ENCODE data around the gene KCNIP3.
A peak's percentile ranks its signal among the peaks of the same experiment; 100 is the strongest.
"Not testable (repeated sequence)": the region's sequence is repeated elsewhere in the genome, so short reads cannot be mapped to it uniquely, and the experiment has no call there.

KCNIP3 gene

DNA sequence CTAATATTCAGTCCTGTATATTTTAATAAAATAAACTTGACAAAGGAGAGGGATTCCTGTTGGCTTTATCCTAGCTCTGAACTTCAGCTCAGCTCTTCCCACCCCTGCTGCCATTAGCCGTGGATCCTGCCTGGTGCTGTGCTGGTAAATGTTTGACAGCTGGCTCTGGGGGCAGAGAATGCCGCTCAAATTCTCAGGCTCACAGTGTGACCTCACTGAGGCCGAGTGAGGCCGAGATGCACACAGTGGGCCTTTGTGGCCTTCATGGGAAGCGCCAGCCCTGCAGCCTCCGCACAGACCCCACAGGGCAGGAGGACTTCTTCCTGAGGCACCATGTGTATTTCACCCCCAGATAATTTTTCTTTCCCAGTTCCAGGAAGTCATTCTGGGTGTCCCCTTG is 88.9 kb downstream of the KCNIP3 start:
- no peak for DNase-seq (ENCODE audit: low read depth)

- no peak for DNase-seq (ENCODE audit: low read depth)
Observed at GRCh38 chr2:95387358-95387757, 90.2 kb downstream of the KCNIP3 start.

DNA sequence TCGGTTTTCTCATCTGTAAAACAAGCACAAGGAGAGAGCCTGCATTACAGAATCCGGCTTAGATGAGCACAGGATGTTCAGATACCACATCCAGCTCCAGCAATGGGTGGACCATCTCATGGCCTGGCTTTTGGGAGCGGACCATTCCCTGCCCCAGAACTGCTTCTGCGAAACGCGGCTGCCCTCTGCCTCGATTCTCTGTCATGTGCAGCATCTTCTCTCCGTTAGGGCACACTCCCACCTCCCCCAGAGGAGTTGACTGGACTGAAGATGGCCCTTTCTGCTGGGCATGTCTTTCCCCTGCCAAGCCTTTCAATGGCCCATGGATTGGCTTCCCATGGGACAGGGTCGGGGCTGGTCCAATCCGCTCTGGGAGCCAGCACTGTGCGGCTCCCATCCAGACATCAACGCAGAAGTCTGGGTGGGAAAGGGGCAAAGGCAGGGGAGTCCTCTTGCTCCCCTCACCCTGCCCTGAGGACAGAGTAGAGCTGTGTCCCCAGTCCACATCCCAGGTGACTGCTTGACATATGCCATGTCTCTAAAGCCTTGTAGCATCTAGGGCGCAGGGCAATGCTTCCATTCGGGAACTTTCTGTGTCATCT is 91.0 kb downstream of the KCNIP3 start:
- no peak for DNase-seq (ENCODE audit: low read depth)

DNA sequence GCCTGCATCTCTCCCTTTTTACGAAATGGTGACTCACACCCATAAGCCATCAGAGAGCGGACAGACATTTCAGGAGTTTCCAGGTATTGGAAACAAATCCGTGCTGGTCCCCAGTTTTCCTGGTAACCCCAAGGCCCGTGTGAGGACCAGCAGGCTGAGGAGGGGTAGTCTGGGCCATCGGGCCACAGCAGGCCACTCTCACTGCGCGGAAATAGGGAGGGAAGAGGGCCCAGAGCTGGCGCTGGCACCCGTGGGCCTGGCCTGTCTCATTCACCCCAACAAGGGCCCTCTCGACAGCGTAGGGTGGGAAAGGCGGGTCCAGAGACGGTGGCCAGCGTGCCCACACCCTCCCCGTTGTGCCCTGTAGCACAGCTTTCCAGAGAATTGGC is 91.7 kb downstream of the KCNIP3 start:
- DNase-seq (ENCODE audit: low read depth) = no peak

DNA sequence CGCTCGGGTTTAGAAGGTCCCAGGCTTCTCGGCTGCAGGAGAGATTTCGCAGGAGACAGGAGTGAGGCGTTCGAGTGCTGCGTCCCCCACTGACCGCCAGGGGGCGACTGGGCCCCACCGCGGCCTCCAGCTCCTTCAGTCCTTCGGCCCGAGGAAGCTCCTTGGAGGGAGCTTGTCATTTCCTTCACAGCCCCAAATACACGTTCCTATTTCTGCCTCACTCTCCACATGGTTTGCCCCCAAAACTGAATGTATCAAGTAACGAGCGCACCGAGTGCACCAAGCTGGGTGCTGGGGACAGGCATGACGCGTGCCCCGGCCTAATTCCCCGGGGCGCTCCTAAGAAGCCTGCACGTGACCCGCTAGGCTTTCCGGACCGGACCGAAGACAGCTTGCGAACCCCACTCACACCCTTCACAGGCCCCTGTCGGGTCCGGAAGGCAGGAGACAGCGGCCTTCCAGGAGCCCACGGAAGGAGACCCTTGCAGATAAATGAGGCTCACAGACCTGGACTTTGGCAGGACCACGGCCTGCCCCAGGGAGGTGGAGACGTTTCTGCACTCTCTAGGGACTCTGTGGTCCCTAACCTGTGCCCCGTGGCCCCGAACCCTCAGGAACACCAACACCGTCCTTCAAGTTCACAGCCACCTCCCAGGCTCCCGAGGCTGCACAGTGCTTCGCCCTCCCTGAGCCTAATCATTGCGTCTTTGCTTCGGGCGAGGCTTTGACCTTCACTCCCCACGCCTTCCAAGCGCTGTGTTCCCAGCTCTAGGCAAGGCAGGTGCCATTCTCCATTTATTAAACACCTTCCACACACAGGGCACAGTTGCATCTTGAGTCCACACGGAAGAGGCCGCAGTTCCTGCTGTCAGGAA is 92.3 kb downstream of the KCNIP3 start:
- DNase-seq (ENCODE audit: low read depth) = peak; percentile 43

DNA sequence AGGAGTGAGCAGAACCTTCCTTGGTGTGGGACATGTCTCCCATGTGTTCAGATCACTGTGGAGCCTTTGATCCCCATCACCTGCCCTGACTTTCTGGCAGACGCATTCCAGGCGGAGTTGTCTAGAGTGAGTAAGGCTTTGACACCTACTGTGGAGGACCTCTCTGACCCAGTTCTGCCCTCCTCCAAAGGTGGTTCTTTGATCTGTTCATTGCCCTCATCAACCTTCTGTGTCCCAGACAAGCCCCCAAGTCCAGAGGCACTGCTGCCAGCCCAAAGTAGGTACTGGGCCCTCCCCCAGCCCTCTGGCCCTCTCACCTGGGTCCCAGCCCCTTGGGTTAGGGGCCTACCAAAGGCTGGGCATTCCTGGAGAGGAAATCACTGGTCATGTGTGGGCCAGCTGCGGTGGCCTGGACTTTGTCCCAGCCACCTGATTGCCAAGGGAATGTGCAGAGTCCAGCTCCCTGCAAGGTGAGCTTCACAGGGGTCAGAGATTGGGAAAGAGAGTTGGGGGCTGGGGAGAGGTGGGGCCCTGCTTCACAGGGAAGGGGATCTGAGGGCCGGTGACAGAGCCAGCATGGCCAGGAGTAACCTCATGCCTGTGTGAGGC is 93.2 kb downstream of the KCNIP3 start:
- DNase-seq (ENCODE audit: low read depth) = no peak

DNA sequence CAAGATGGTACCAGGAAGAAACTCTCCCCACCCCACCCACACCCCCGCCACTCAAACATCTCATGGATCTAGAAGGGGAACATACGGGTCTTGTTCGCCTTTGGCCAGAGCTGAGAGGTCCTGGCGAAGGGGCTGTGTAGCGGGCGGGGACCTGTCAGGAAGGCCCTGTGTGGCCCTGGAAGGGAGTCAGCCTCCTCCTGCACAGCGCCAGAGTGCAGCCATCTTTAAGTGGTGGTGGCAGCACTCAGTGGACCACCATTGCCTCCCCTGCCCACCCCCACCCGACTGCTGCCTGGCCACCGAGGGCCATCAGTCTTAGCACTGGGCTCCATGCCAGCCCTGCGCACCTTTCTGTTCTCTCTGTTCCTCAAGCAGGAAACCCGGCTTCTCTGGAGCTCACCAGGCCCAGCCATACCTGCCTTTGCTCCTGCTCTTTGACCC is 93.8 kb downstream of the KCNIP3 start:
- DNase-seq (ENCODE audit: low read depth) = no peak

DNA sequence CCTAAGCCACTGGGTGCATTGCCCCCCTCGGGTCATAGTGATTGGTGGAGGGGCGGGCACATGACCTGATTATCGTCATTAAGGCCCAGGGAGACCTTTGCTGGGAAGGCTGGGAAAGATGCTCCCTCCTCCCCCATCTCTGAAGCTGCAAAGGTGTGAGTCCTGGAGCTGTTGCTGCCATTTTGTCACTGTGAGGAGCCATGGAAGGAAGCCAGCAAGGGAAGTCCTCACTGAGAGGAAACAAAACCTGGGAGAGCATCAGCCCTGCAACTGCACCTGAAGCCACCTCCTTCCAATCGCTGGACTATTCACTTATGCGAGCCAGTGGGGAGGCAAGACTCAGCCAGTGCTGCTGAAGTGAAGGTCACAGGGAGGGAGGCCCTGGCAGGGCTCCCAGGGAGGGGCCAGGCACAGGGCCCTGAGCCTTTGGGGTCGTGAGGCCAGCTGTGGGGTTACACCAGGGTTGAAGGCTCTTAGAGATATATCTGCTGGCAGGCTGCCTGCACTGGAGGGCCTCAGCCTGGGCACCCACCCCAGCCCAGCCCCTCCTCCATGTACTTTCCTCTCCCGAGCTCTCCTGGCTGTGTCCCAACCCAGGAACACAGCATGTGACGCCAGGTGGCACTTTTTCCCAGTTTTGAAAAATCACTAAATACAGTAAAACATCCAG is 94.6 kb downstream of the KCNIP3 start:
- no peak for DNase-seq (ENCODE audit: low read depth)

DNA sequence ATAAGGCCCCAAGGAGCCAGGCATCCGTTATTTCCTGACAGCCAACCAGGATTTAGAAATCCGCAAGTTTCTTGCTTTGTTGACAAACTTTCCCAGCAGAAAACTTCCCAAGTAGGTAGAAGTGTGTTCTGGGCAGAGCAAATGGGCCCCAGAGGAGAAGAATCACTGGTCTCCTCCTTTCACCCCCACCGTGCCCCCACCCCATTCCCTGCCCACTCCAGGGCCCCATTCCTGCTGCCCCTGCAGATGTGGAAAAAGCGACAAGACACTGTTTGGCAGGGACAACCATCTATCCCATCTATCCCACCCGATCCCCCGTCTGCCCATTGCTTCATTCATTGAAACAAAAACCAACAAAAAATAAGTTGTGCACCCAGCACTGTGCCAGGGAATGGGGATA is 95.2 kb downstream of the KCNIP3 start:
- no peak for DNase-seq (ENCODE audit: low read depth)

DNA sequence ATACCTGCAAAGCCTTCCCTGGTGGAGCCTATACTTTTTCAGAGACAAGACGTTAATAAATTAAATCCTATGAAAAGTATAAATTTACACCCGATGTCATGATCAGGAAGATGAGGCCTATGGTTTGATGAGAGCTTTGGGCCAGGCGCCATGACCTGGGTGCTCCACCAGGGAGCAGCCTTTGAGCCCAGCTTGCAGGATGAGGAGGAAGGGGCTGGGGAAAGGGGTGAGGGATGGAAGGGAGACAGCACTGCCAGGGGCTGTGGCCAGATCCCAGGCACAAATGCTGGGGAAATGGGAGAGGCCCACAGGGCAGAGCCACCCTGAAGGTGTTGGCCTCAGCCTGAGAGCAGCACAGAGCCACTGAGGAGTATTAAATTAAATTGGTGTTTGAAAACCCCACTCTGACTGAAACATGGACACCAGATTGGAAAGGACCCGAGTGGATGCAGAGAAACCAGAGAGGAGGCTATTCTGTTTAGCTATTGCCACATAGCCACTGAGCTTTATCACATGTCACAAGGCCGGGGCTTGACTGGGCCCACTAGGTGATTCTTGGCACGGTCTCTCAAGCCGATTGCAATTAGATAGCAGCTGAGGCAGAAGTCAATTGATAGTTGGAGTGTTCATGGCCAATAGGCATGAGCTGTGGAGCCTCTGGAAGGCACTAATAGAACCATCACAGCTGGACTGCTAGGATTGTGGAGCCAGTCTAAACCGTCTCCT is 95.7 kb downstream of the KCNIP3 start:
- no peak for DNase-seq (ENCODE audit: low read depth)

DNA sequence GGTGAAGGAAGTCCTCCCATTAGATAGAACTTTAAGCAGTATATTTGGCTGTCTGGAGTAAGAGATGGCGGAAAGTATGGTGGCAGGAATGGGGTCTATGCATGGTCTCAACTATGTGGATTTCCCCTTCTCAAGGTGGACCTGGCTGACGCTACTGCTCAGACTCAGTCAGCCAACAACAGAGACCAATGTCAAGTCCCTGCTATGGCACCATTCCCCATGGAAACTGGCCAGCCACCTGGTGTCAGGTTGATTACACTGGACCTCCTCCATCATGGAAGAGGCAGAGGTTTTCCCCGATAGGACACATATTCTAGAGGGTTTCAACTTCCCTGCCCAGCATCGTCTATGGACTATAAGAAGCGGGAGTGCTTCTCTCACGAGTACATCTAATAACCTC is 96.8 kb downstream of the KCNIP3 start:
- DNase-seq (ENCODE audit: low read depth) = no peak

- DNase-seq (ENCODE audit: low read depth) = no peak
Observed at GRCh38 chr2:95399061-95399460, 101.9 kb downstream of the KCNIP3 start.

- no peak for DNase-seq (ENCODE audit: low read depth)
Observed at GRCh38 chr2:95401480-95401879, 104.3 kb downstream of the KCNIP3 start.

DNA sequence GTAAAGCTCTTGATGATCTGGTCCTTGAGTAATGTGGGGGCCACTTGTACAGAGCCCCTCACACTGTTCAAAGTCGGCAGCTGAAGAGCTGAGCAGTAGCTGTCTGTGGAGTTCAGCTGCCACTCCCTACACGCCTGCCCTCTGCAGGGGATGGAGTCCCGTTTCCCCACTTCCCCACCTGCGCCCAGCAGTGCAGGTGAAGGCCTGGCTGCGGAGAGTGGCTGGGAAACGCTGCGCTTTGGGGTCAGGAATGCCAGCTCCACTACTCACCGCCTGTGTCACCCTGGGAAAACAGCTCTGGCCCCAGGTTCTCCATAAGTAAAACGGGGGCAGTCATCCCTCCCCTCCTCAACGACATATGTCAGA is 104.8 kb downstream of the KCNIP3 start:
- not testable (repeated sequence) for DNase-seq (ENCODE audit: low read depth)

- peak; percentile 93 for DNase-seq (ENCODE audit: low read depth)
Observed at GRCh38 chr2:95402370-95403203, 105.4 kb downstream of the KCNIP3 start, which contains the start of gene FAHD2A. Gene FAHD2A (plus strand): TSS chr2:95402708. CDS start chr2:95405559, 2,851 bp downstream.

- peak; percentile 30 for DNase-seq (ENCODE audit: low read depth)
Observed at GRCh38 chr2:95403204-95403721, 106.1 kb downstream of the KCNIP3 start.

- DNase-seq (ENCODE audit: low read depth) = not testable (repeated sequence)
Observed at GRCh38 chr2:95403824-95404223, 106.7 kb downstream of the KCNIP3 start.

DNA sequence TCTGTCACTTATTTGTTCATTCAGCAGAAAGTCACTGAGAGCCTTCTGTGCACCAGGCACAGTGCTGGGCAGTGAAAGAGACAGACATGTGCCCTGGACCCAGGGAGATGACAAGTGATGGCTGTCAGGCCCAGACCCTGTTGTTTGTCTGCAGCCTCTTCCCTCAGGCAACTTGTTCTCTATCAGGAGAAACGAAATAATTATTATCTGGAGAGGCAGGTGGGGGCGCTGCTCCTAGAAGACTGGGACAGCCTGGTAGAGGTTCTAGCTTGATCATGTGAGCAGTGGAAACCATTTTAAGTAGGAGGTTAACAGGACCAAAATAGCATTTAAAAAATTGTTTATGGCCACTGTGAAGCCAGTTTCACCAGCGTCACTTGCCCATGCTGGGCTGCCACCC is 107.5 kb downstream of the KCNIP3 start:
- not testable (repeated sequence) for DNase-seq (ENCODE audit: low read depth)

- DNase-seq (ENCODE audit: low read depth) = not testable (repeated sequence)
Observed at GRCh38 chr2:95411239-95411638, 114.1 kb downstream of the KCNIP3 start.

GRCh38 chr2:95414015-95414594 is 117.0 kb downstream of the KCNIP3 start:
- peak; percentile 44 for DNase-seq (ENCODE audit: low read depth)
